ENCODE results near the gene KANSL3. TPM values are rescaled to one million over a fixed set of nuclear protein-coding genes. Genes with fewer than 3 reads are reported as not detected.

The KANSL3 gene
- polyA plus RNA-seq, 1 donor (not counting 4 experiments of a cell fraction or from before 2014, with no cell fraction given), result 11.4 TPM

DNA sequence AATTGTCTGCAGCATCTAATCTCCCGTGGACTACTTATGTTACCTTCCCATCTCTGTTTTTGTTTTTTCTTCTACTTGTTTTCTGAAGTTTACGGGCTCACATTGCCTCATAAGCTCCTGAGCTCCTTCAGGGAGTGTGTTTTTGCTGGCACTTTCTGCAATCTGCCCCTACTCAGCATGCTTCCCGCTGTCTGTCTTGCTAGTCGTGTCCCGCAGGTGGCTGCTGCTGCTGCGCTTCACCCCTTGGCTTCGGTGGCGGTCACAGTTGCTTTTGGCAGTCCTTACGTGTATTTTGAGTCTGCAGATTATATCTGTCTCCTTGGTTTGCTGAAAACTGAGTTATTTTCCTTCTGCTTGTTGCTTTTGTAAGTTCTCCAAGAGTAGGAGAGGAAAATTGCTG, 41.7 kb upstream of the KANSL3 start:
- Histone ChIP-seq H3K27ac (ENCODE audit: control insufficient read depth, insufficient read depth, low read length) (no peak overlapping the region), H3K9me1 (ENCODE audit: control insufficient read depth, extremely low read depth, insufficient read depth, low read length) (no peaks in the 10 kb centered on the region), H2AFZ (ENCODE audit: control insufficient read depth, low read length) (no peak overlapping the region), H4K20me1 (ENCODE audit: control insufficient read depth, extremely low read depth, insufficient read depth, low read length) (no peaks in the 10 kb centered on the region), H3K4me1 (ENCODE audit: control insufficient read depth, extremely low read depth, insufficient read depth, low read length) (no peaks in the 10 kb centered on the region), H3K9ac (ENCODE audit: control insufficient read depth, extremely low read depth, insufficient read depth, low read length) (no peak overlapping the region), H3K79me2 (ENCODE audit: control insufficient read depth, insufficient read depth, low read length) (no peaks in the 10 kb centered on the region), H3K4me2 (ENCODE audit: control insufficient read depth, extremely low read depth, insufficient read depth, low read depth, low read length) (no peak overlapping the region), H3K27me3 (ENCODE audit: control insufficient read depth, extremely low read depth, insufficient read depth, low read length) (peaks cover 11% of the 10 kb centered on the region), H3K9me3 (ENCODE audit: control insufficient read depth, low read depth, low read length) (no peaks in the 10 kb centered on the region), H3K4me3 (ENCODE audit: control insufficient read depth in 2 of 3, extremely low read depth in 1 of 3, insufficient read depth in 2 of 3, low read depth in 1 of 3, low read length in 3 of 3) (no peak overlapping the region), H3K36me3 (ENCODE audit: control insufficient read depth in 2 of 2, extremely low read depth in 1 of 2, insufficient read depth in 2 of 2, low read length in 2 of 2) (no peaks in the 10 kb centered on the region)
- dilution Hi-C loops (cut with MboI; ENCODE audit: extremely low pct_ligation_motif_present, low sequenced_read_pairs), result no loop called here
- no peak for DNase-seq (ENCODE audit: low read depth, low spot score)
- FAIRE-seq, result no peak
- TF ChIP-seq, protein P1, sequence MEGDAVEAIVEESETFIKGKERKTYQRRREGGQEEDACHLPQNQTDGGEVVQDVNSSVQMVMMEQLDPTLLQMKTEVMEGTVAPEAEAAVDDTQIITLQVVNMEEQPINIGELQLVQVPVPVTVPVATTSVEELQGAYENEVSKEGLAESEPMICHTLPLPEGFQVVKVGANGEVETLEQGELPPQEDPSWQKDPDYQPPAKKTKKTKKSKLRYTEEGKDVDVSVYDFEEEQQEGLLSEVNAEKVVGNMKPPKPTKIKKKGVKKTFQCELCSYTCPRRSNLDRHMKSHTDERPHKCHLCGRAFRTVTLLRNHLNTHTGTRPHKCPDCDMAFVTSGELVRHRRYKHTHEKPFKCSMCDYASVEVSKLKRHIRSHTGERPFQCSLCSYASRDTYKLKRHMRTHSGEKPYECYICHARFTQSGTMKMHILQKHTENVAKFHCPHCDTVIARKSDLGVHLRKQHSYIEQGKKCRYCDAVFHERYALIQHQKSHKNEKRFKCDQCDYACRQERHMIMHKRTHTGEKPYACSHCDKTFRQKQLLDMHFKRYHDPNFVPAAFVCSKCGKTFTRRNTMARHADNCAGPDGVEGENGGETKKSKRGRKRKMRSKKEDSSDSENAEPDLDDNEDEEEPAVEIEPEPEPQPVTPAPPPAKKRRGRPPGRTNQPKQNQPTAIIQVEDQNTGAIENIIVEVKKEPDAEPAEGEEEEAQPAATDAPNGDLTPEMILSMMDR (optimal IDR thresholded peaks at IDR 0.05 in 1 of 3, IDR thresholded peaks at IDR 0.05 in 1 of 3, conservative IDR thresholded peaks at IDR 0.05 in 1 of 3; ENCODE audit: extremely low read depth in 1 of 3, insufficient read depth in 2 of 3, low read length in 3 of 3), result no peak
- TF ChIP-seq EZH2 (IDR thresholded peaks at IDR 0.05; ENCODE audit: low read length), result no peak

DNA sequence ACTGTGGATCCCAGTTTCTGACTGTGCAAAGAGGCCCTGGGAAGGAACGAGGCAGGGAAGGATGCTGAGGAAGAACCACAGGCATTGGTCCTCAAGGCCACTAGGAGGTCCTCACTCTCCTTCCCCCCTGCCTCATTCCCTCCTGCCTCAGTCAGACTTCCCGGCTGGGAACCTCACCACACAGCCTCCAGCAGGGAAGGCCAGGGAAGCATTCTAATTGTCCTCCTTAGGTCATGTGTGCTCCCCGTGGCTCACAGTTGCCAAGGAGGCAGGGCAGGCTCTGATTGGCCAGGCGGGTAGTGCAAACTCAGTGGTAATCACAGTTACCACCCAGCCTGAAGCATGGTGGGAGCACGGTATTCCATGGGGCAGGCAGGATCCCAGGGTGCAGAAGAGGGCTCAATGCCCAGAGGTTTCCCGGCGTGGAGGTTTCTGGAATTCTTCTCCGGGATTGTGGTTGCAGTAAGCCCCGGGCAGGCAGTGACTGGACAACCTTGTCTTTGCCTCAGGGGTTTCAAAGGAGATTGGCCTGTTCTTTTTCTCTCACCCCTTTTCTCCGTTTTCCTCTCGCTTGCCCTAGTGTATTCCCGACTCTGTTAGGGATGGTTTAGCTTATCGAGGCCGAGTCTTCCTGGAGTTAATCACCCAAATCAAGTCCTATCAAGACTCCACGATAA, 31.6 kb upstream of the KANSL3 start:
- FAIRE-seq, result no peak
- TF ChIP-seq, protein P1 (optimal IDR thresholded peaks at IDR 0.05 in 1 of 3, IDR thresholded peaks at IDR 0.05 in 1 of 3, conservative IDR thresholded peaks at IDR 0.05 in 1 of 3; ENCODE audit: extremely low read depth in 1 of 3, insufficient read depth in 2 of 3, low read length in 3 of 3), result no peak
- no peak for TF ChIP-seq EZH2 (IDR thresholded peaks at IDR 0.05; ENCODE audit: low read length)
- DNase-seq (ENCODE audit: low read depth, low spot score), result no peak

More for the DNA sequence above, 31.6 kb upstream of the KANSL3 start:
- H3K4me2 ChIP-seq (ENCODE audit: control insufficient read depth, extremely low read depth, insufficient read depth, low read depth, low read length), result no peak overlapping the region
- H3K36me3 ChIP-seq (ENCODE audit: control insufficient read depth in 2 of 2, extremely low read depth in 1 of 2, insufficient read depth in 2 of 2, low read length in 2 of 2), result no peaks in the 10 kb centered on the region
- peaks cover 3% of the 10 kb centered on the region for H3K9me1 ChIP-seq (ENCODE audit: control insufficient read depth, extremely low read depth, insufficient read depth, low read length)
- H2AFZ ChIP-seq (ENCODE audit: control insufficient read depth, low read length), result no peak overlapping the region
- H3K79me2 ChIP-seq (ENCODE audit: control insufficient read depth, insufficient read depth, low read length), result no peaks in the 10 kb centered on the region
- H4K20me1 ChIP-seq (ENCODE audit: control insufficient read depth, extremely low read depth, insufficient read depth, low read length), result no peaks in the 10 kb centered on the region
- dilution Hi-C loops (cut with MboI; ENCODE audit: extremely low pct_ligation_motif_present, low sequenced_read_pairs), result no loop called here
- H3K27ac ChIP-seq (ENCODE audit: control insufficient read depth, insufficient read depth, low read length), result no peak overlapping the region
- no peak overlapping the region for H3K4me3 ChIP-seq (ENCODE audit: control insufficient read depth in 2 of 3, extremely low read depth in 1 of 3, insufficient read depth in 2 of 3, low read depth in 1 of 3, low read length in 3 of 3)
- no peak overlapping the region for H3K9ac ChIP-seq (ENCODE audit: control insufficient read depth, extremely low read depth, insufficient read depth, low read length)
- H3K27me3 ChIP-seq (ENCODE audit: control insufficient read depth, extremely low read depth, insufficient read depth, low read length), result peaks cover 6% of the 10 kb centered on the region
- peaks cover 7% of the 10 kb centered on the region for H3K4me1 ChIP-seq (ENCODE audit: control insufficient read depth, extremely low read depth, insufficient read depth, low read length)
- H3K9me3 ChIP-seq (ENCODE audit: control insufficient read depth, low read depth, low read length), result no peaks in the 10 kb centered on the region
